AG04450 (cell line): ENCODE data around the gene PRKAA2. TPM values are rescaled to one million over a fixed set of nuclear protein-coding genes. Genes with fewer than 3 reads are reported as not detected.

Experiments
- CTCF ChIA-PET: fragments of 300-600, 350-600 bp; formaldehyde crosslinking; extraction: SDS; loops from one replicate; lab custom pipeline; 2022; ENCODE audit warnings: antibody characterized with exemption, inconsistent platforms; lab: Charles Lee
- POLR2A ChIA-PET: fragments of 350-600 bp; formaldehyde crosslinking; extraction: SDS; loops from one replicate; lab custom pipeline; 2021; ENCODE audit warnings: antibody characterized with exemption, inconsistent platforms; lab: Yijun Ruan, JAX
- DNase-seq: peaks from one replicate; pipeline ENCODE4 v3.0.0-alpha.2; 2011; ENCODE audit warnings: low read depth, low spot score
- H3K27ac ChIP-seq: one replicate; pipeline ENCODE4 v1.5.1; 2012; ENCODE audit warnings: low read depth, low read length, control low read depth
- H3K27me3 ChIP-seq: one replicate; pipeline ENCODE4 v1.6.0; 2012; ENCODE audit warnings: low read length; ENCODE audit not compliant: control insufficient read depth, insufficient read depth
- H3K4me3 ChIP-seq: 2 replicates; pipeline ENCODE4 v1.5.1; 2011; ENCODE audit warnings: mild to moderate bottlenecking, low read depth, low read length, control low read depth
- H3K9me3 ChIP-seq: 2 replicates; pipeline ENCODE4 v1.5.1; 2012; ENCODE audit warnings: low read length; ENCODE audit not compliant: control insufficient read depth, insufficient read depth
- polyA plus RNA-seq: library from polyadenylated mRNA; depleted of rRNA; stranded (reverse); fragments of >200 nt; gene quantifications from 2 replicates; pipeline ENCODE4 v1.2.3, GENCODE V29; 2011
- TF ChIP-seq, protein P1 (sequence below): IDR thresholded peaks from 2 replicates; pipeline ENCODE4 v1.5.1; 2011; ENCODE audit warnings: low read depth, low read length, control low read depth, inconsistent platforms

Gene PRKAA2
- polyA plus RNA-seq, 1 experiment = 4.7 TPM

DNA sequence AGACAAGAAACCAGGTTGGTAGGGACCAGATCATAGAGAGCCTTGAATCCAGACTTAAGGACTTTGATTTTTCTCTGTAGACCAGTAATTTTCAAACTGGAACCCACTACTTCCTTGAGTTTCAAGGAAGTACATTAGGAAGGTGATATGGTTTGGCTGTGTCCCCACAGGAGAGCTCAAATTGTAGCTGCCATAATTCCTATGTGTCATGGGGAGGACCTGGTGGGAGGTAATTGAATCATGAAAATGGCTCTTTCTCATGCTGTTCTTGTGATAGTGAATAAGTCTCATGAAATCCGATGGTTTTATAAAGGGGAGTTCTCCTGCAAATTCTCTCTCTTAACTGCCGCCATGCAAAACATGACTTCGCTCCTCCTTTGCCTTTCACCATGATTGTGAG, 10.1 kb upstream of the PRKAA2 start:
- DNase-seq = no peak
- Histone ChIP-seq H3K27ac (no peak overlapping the region), H3K27me3 (no peaks in the 10 kb centered on the region), H3K4me3 (no peak overlapping the region), H3K9me3 (no peaks in the 10 kb centered on the region)
- TF ChIP-seq, protein P1, sequence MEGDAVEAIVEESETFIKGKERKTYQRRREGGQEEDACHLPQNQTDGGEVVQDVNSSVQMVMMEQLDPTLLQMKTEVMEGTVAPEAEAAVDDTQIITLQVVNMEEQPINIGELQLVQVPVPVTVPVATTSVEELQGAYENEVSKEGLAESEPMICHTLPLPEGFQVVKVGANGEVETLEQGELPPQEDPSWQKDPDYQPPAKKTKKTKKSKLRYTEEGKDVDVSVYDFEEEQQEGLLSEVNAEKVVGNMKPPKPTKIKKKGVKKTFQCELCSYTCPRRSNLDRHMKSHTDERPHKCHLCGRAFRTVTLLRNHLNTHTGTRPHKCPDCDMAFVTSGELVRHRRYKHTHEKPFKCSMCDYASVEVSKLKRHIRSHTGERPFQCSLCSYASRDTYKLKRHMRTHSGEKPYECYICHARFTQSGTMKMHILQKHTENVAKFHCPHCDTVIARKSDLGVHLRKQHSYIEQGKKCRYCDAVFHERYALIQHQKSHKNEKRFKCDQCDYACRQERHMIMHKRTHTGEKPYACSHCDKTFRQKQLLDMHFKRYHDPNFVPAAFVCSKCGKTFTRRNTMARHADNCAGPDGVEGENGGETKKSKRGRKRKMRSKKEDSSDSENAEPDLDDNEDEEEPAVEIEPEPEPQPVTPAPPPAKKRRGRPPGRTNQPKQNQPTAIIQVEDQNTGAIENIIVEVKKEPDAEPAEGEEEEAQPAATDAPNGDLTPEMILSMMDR = no peak
- ChIA-PET CTCF (no interaction called here), POLR2A (no interaction called here)

DNA sequence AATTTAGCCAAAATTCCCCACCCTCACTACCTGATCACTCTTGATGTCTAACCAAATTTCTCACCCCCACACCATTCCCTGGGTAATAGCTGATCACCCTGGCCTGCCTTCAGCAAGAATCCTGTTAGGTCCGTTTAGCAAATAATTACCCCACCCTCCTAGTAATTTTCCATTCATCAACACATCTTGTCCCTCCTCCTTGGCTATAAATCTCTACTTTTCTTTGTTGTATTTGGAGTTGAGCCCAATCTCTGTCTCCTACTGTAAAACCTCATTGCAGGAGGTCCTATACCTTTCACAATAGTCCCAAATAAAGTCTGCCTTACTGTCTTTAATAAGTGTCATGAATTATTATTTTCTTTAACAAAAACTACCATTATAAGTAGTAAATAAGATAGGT, 6.9 kb upstream of the PRKAA2 start:
- DNase-seq = no peak
- no peak overlapping the region for H3K4me3 ChIP-seq
- H3K27me3 ChIP-seq = no peaks in the 10 kb centered on the region
- ChIA-PET POLR2A (no interaction called here), CTCF (interaction anchor here (0.6 to 1.2 kb wide), 2 partner anchors 17 to 183 kb away, joined by 3 to 5 read pairs; no protein-coding TSS in a partner anchor)
- H3K9me3 ChIP-seq = no peaks in the 10 kb centered on the region
- H3K27ac ChIP-seq = no peak overlapping the region
- TF ChIP-seq, protein P1 = no peak

DNA sequence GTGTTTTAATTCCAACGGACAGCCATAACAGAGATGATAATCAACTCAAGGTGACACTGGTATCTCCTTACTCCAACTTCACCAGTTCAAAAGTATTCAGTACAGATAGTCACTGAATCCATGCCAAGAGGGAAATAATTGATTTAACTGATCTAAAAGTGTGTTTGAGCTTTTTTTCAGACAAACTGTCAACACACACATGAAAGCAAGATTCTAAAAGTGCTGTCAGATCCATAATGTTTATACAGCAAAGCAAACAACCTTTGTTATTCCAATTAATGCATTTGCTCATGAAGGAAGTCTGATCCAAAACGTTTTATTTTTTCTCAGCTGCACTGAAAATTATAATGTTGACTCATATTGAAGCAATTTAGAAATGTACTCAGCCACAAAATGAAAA, 5.9 kb upstream of the PRKAA2 start:
- TF ChIP-seq, protein P1 = no peak
- Histone ChIP-seq H3K9me3 (no peaks in the 10 kb centered on the region), H3K27me3 (no peaks in the 10 kb centered on the region), H3K4me3 (no peak overlapping the region), H3K27ac (no peak overlapping the region)
- ChIA-PET CTCF (interaction anchor here (1.2 kb wide), 1 partner anchor 182 kb away, joined by 5 read pairs; no protein-coding TSS in a partner anchor), POLR2A (no interaction called here)
- DNase-seq = no peak

DNA sequence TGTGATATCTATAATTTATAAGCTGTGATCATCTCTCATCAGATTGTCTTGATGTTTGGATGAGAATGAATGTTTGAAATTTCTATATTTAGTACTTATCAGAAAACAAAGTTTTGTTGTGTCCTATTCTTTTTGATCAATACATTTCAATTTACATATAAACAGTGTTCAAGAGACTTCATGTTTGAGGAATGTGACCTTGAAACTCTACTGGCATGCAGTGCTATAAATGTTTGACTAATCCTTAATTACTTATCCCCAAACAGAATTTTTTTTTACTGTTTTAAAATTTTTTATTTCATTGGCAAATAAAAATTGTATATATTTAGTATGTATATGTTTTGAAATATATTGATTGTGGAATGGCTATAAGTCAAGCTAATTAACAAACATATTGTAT, 1.5 kb upstream of the PRKAA2 start:
- Histone ChIP-seq H3K9me3 (no peaks in the 10 kb centered on the region), H3K4me3 (no peak overlapping the region), H3K27me3 (no peaks in the 10 kb centered on the region), H3K27ac (no peak overlapping the region)
- ChIA-PET POLR2A (interaction anchor here (0.9 kb wide), 1 partner anchor 64 kb away, joined by 3 read pairs; the partner anchor contains the start of gene PLPP3), CTCF (interaction anchor here (1.3 to 1.7 kb wide), 3 partner anchors 65 to 177 kb away, joined by 3 to 5 read pairs (median 4); no protein-coding TSS in a partner anchor)
- TF ChIP-seq, protein P1 = no peak
- no peak for DNase-seq

DNA sequence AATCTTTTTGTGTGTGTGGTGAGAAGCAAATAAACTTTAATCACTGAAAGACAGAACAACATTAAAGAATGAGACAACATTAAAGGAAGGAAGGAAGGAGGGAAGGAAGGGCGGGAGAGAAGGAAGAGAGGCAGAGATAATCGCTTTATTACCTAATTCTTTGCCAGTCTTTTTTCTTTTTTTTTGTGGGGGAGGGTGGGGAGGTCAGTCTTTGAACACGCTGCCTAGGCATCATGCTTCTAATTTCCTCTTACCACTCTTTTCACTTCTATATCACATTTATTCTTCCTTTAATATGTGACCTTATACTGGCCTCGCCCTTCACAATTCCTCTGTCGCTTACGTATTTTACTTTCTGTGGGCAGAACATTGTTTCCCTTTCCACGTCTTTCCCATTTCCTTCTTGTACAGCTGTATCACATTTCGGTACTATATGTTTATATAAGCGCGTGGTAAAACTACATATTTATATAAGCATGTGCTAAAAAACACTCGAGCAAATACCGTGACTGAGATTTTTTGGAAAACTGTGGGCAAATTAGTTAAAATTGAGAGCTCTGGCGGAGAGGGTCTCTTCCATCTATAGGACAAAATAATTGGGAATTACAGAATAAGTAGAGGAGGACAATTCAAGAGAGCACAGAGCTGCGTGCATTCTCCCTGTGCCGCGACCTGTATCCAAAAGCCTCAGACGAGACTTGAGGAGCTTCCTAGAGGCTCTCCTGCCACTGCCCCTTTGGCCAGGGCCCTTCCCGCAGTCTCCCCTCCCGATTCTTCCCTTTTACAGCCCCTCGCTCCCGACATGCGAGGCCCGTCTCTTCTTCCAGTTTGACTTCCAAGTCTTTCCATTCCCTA, 823 bp upstream of the PRKAA2 start:
- TF ChIP-seq, protein P1 = no peak
- no peaks in the 10 kb centered on the region for H3K27me3 ChIP-seq
- POLR2A ChIA-PET = interaction anchor here (0.8 to 0.9 kb wide), 3 partner anchors 16 to 65 kb away, joined by 3 to 4 read pairs (median 3); partner anchors contain the start of gene PLPP3
- peak overlapping the region; percentile 75 for H3K4me3 ChIP-seq
- peak overlapping the region; percentile 67 for H3K27ac ChIP-seq
- CTCF ChIA-PET = interaction anchor here (1.3 to 1.7 kb wide), 3 partner anchors 64 to 177 kb away, joined by 3 to 5 read pairs (median 4); no protein-coding TSS in a partner anchor
- no peak for DNase-seq
- H3K9me3 ChIP-seq = no peaks in the 10 kb centered on the region
